Choroid plexus epithelial cell (primary cell): ENCODE data around the gene FAM118A.
"Not testable (repeated sequence)": the region's sequence is repeated elsewhere in the genome, so short reads cannot be mapped to it uniquely, and the experiment has no call there.

ENCODE experiments used
- DNase-seq: peaks from one replicate; pipeline ENCODE4 v3.0.0-alpha.2; 2010; ENCODE audit warnings: low read depth
- H3K4me3 ChIP-seq: 2 replicates; pipeline ENCODE4 v1.5.1; 2011; ENCODE audit warnings: low read depth, mild to moderate bottlenecking, control low read depth, low read length, moderate library complexity
- TF ChIP-seq, protein P1 (sequence below): conservative IDR thresholded peaks from 2 replicates; pipeline ENCODE4 v1.5.1; 2011; ENCODE audit warnings: low read depth, mild to moderate bottlenecking, control low read depth, inconsistent platforms, low read length, moderate library complexity

Gene FAM118A

DNA sequence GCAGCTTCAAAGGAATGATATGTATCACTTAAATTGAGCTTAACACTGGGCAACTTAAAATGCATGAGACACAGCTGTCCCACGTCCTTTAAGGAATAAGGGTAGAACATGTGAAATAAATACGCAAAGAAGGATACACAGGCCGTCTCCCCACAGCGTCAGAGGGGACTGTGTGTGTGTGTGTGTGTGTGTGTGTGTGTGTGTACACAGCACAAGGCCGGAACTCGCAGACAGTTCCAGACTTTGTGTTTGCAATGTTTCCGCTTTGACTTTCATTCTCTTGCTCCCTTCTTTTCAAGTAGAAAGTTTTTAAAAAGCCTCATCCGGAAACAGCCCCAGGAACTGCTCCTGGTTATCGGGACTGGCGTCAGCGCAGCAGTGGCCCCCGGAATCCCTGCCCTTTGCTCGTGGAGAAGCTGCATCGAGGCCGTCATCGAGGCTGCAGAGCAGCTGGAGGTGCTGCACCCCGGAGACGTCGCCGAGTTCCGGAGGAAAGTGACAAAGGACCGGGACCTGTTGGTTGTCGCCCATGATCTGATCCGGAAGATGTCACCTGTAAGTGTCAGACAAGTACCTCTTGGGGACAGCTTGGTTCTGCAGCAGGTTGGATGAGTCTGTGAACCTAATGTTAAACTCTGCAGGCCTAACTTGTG lies 13.3 kb downstream of the FAM118A start:
- TF ChIP-seq, protein P1, sequence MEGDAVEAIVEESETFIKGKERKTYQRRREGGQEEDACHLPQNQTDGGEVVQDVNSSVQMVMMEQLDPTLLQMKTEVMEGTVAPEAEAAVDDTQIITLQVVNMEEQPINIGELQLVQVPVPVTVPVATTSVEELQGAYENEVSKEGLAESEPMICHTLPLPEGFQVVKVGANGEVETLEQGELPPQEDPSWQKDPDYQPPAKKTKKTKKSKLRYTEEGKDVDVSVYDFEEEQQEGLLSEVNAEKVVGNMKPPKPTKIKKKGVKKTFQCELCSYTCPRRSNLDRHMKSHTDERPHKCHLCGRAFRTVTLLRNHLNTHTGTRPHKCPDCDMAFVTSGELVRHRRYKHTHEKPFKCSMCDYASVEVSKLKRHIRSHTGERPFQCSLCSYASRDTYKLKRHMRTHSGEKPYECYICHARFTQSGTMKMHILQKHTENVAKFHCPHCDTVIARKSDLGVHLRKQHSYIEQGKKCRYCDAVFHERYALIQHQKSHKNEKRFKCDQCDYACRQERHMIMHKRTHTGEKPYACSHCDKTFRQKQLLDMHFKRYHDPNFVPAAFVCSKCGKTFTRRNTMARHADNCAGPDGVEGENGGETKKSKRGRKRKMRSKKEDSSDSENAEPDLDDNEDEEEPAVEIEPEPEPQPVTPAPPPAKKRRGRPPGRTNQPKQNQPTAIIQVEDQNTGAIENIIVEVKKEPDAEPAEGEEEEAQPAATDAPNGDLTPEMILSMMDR = no peak
- no peak overlapping the region for H3K4me3 ChIP-seq
- no peak for DNase-seq

DNA sequence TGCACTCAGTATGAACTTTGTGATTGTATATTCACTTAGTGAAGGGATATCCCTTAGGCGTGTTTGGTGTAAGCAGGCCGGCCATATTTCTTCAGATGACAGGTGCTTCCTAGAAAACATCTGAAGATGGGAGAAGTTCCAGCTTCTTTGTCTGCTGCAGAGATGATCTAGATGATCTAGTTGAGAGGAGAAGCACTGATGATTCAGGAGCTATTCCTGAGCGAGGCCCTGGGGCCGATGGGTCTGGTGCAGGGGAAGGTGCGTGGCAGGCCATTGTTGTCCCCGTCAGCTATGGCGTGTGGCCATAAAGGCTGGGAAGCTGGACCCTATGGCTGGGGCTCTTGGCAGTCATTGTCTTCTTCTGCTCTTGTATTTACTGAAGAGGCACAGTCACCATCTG lies 14.0 kb downstream of the FAM118A start:
- TF ChIP-seq, protein P1 = no peak
- DNase-seq = no peak
- H3K4me3 ChIP-seq = no peak overlapping the region

DNA sequence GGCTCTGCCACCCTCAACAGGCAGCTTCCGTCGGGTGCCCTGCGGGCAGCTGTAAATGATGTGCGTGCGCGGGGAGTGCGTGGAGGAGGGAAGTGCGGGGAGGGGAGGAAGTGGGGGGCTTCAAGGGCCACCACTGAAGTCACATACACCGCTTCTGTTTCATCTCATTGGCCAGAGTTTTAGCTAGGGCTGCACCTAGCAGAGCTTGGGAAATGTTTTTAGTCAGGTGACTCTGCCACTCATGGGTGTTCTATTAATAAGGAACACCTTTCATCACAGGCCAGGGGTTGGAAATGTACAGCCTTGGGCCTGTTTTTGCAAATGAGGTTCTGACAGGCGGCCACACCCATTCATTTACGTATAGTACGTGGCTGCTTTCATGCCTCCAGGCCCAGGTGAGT lies 14.6 kb downstream of the FAM118A start:
- TF ChIP-seq, protein P1 = no peak
- no peak overlapping the region for H3K4me3 ChIP-seq
- no peak for DNase-seq

DNA sequence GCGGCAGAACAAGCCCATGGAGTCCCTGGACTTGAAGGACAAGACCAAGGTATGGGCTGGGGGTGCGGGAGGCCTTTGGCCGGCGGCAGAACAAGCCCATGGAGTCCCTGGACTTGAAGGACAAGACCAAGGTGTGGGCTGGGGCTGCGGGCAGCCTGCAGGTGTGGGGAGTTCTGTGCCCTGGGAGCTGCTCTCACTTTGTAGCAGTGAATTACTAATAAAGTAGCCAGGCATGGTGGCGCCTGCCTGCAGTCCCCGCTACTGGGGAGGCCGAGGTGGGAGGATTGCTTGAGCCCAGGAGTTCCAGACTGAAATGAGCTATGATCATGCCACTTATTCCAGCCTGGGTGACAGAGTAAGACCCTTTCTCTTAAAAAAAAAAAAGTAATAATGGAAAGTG lies 18.5 kb downstream of the FAM118A start:
- DNase-seq, H3K4me3 ChIP-seq: not testable (repeated sequence)

DNA sequence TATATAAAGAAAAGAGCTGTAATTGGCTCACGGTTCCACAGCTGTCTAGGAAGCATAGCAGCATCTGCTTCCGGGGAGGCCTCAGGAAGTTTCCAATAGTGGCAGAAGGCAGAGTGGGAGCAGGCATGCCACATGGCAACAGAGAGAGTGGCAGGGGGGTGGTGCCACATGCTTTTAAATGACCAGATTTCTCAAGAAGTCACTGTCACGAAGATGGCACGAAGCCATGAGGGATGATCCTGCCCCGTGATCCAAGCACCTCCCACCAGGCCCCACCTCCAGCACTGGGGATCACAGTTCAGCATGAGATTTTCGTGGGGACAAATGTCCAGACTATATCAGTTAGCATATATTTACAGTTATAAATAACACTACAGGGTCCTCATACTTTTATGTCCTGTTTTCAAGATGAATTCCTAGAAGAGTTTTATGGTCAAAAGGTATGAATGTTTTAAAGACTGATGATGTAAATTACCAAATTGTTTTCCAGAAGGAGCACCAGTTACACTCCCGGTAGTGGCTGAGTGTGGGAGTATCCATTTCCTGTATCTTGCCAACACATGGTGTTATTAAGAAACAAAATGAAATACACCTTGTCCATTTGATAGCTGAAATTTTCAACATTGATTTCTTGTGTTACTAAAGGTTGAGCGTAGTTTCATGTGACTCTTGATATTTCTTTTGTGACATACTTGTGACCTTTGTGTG lies 19.2 kb downstream of the FAM118A start:
- no peak for DNase-seq
- no peak overlapping the region for H3K4me3 ChIP-seq
- TF ChIP-seq, protein P1 = no peak

DNA sequence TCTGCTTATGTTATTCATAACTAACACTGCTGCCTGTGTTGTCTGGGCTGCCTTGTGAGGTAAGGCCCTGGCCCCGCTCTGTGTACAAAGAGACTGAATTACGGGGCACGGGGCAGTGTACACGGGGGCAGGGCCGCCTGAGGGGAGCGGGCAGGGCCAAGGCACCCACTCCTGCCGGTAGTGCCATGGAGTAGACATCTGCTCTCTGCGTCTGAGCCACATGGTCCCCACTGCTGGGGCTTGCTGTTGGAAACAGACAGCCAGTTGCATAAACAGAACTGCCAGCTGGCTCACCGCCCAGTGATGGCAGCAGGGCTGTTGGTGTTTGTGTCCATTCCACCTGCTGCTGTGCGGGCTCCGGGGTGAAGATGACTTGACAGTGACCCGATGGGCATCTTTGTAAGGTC lies 19.8 kb downstream of the FAM118A start:
- no peak for DNase-seq
- H3K4me3 ChIP-seq = no peak overlapping the region
- TF ChIP-seq, protein P1 = no peak

DNA sequence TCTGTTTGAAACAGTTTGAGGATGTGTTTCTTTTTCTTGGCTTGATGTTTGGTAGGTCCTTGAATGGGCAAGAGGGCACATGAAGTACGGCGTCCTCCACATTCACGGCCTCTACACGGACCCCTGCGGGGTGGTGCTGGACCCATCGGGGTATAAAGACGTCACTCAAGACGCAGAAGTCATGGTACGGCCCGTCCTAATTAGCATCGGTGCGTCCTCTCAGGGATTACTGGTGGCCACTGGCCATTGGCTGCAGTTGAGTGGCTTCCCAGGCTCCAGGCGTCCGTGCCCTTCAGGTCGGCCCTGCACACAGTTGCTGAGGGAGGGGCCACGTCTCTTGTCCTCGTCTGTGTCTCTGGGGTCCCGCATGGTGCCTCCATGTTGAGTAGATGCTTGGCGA lies 20.8 kb downstream of the FAM118A start:
- TF ChIP-seq, protein P1 = no peak
- DNase-seq = no peak
- no peak overlapping the region for H3K4me3 ChIP-seq
